ENCODE results near the gene RB1.

RB1 gene

DNA sequence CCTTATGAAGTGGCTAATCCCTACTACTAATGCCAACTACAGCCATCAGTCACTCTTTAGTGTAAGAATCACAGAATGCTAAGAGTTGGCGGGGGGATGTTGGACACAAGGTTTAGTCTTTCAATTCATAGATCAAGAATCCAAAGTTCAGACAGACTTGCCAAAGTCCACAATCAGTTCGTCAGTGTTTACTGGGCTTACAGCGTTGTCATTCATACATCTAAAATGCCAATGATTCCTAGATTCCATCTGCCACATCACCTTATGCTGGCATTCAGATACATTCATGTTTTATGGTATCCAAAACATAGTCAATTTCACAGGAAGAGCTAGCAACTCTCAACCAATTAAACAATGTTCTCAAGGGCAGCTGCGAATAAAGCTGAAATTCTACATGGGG, 211.2 kb downstream of the RB1 start:
- no peak for TF ChIP-seq CTCF (IDR thresholded peaks at IDR 0.05; ENCODE audit: low read length, missing control alignments)
- DNase-seq (ENCODE audit: low read depth), result no peak
- no peak overlapping the region for H3K4me3 ChIP-seq (replicated peaks; ENCODE audit: low read depth, low read length)

DNA sequence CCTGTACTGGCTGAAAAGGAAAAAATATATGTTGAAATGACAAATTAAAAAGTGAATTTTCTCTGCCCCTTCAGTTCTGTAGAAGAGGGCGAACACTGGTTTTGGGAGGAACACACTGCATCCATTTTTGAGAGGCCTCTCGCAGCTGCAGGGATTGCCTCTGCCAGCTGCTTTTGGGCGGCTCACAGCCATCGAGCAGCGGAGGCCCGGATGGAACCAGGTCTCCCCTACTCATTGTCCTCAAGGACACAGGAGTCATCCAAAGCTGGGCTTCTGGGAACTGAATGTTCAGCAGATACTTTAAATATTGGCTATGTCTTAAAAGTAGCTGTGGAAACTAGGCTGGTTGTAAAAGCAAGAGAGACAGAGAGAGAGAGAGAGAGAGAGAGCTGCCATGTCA, 212.2 kb downstream of the RB1 start:
- no peak for DNase-seq (ENCODE audit: low read depth)
- no peak for TF ChIP-seq CTCF (IDR thresholded peaks at IDR 0.05; ENCODE audit: low read length, missing control alignments)
- H3K4me3 ChIP-seq (replicated peaks; ENCODE audit: low read depth, low read length), result no peak overlapping the region

- H3K4me3 ChIP-seq (replicated peaks; ENCODE audit: low read depth, low read length), result no peak overlapping the region
- DNase-seq (ENCODE audit: low read depth), result no peak
- TF ChIP-seq CTCF (IDR thresholded peaks at IDR 0.05; ENCODE audit: low read length, missing control alignments), result no peak
Measured at GRCh38 chr13:48518083-48518482, 214.5 kb downstream of the RB1 start.

DNA sequence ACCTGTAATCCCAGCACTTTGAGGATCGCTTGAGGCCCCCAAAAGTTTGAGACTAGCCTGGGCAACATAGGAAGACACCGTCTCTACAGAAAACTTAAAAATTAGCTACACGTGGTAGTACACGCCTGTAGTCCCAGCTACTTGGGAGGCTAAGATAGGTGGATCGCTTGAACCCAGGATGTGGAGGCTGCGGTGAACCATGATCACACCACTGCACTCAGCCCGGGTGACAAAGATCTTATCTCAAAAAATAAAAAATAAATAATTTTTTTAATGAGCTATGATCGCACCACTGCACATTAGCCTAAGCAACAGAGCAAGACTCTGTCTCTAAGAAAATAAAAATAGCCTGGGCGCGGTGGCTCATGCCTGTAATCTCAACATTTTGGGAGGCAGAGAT, 222.7 kb downstream of the RB1 start:
- H3K4me3 ChIP-seq (replicated peaks; ENCODE audit: low read depth, low read length), result no peak overlapping the region
- no peak for TF ChIP-seq CTCF (IDR thresholded peaks at IDR 0.05; ENCODE audit: low read length, missing control alignments)

DNA sequence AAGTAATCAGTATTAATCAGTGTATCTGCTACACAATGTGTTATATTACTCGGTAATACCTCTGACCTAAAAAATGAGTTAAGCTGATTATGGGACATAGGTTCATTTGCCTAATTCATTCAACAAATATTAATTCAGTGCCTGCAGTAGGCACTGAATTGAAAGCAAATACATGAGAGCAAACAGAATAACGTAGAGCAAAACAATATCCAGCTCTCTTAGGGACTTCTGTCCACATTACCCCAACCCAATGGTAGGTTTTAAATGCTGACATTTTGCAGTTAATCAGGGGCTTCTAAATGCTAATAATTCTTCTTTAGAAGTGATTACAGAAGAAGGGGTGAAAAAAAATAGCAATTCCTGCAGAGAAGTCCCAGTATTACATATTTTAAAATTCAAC, 224.4 kb downstream of the RB1 start:
- DNase-seq (ENCODE audit: low read depth), result no peak
- no peak overlapping the region for H3K4me3 ChIP-seq (replicated peaks; ENCODE audit: low read depth, low read length)
- TF ChIP-seq CTCF (IDR thresholded peaks at IDR 0.05; ENCODE audit: low read length, missing control alignments), result no peak

More for the DNA sequence above, 222.7 kb downstream of the RB1 start:
- no peak for DNase-seq (ENCODE audit: low read depth)

DNA sequence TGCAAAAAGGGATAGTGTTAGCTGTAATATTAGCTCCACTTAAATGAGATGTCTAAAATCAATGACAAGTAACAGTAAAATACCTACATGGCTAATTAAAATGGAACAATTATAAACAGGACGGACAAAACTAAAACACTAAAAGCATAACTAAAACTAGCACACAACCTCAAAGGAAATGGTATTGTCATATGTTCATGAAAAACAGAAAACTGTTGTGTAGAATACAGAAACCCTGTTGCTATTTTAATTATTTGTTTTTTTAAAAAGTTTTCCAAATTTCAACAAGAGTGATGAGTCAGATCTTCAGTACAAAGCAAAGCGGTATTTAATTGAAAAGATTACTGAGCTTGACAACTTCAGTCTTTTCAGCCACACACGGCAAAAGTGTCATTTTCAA, 225.2 kb downstream of the RB1 start:
- DNase-seq (ENCODE audit: low read depth), result no peak
- TF ChIP-seq CTCF (IDR thresholded peaks at IDR 0.05; ENCODE audit: low read length, missing control alignments), result no peak
- no peak overlapping the region for H3K4me3 ChIP-seq (replicated peaks; ENCODE audit: low read depth, low read length)

DNA sequence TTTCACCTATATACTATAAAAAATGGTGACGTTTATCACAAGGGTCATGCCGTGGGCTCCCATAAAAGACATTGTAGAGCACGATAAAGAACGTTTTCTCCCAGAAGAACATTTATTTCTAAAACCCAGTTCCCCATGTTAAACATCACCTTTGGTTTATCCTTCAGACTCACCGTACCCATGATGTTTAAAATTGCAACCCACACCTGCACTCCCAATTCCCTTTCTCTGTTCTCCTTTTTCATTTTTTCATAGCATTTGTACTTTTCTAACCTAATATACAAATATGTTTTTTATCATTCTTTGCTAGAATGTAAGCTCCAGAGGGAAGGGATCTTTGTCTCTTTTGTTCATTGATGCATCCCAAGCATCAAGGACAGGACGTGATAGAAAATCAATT, 227.3 kb downstream of the RB1 start:
- no peak for DNase-seq (ENCODE audit: low read depth)
- H3K4me3 ChIP-seq (replicated peaks; ENCODE audit: low read depth, low read length), result no peak overlapping the region
- TF ChIP-seq CTCF (IDR thresholded peaks at IDR 0.05; ENCODE audit: low read length, missing control alignments), result no peak

All from fibroblast of pulmonary artery (primary cell).